GM18870 (cell line): ENCODE results near the gene HLA-DOA.
A peak's percentile ranks its signal among the peaks of the same experiment; 100 is the strongest.

Experiments used
- ATAC-seq: cut with Tn5 transposase; IDR thresholded peaks from one replicate; pipeline ENCODE4 v1.9.1; 2021; ENCODE audit warnings: moderate library complexity; ENCODE audit not compliant: unreplicated experiment

HLA-DOA gene

GRCh38 chr6:33008944-33009861 lies at the start of gene HLA-DOA:
HLA-DOA (minus strand) TSS chr6:33009591.
- peak; percentile 85 for ATAC-seq

GRCh38 chr6:33057222-33058150 lies 48.1 kb upstream of the HLA-DOA start:
- no peak for ATAC-seq

GRCh38 chr6:33053230-33053629 lies 43.8 kb upstream of the HLA-DOA start:
- no peak for ATAC-seq

GRCh38 chr6:33052627-33053026 lies 43.2 kb upstream of the HLA-DOA start:
- ATAC-seq, result no peak

GRCh38 chr6:33050014-33050810 lies 40.8 kb upstream of the HLA-DOA start:
- ATAC-seq, result no peak

GRCh38 chr6:33049323-33050013 lies 40.1 kb upstream of the HLA-DOA start:
- ATAC-seq, result no peak

- ATAC-seq, result no peak
Observed at GRCh38 chr6:33040157-33040556, 30.8 kb upstream of the HLA-DOA start.

- ATAC-seq, result no peak
Observed at GRCh38 chr6:33036535-33036934, 27.1 kb upstream of the HLA-DOA start.

- ATAC-seq, result no peak
Observed at GRCh38 chr6:33034554-33034953, 25.2 kb upstream of the HLA-DOA start.

- ATAC-seq, result no peak
Observed at GRCh38 chr6:33030245-33030644, 20.9 kb upstream of the HLA-DOA start.

- ATAC-seq, result peak; percentile 72
Observed at GRCh38 chr6:33029328-33030184, 20.2 kb upstream of the HLA-DOA start.

- no peak for ATAC-seq
Observed at GRCh38 chr6:33028220-33028849, 18.9 kb upstream of the HLA-DOA start.

- ATAC-seq, result no peak
Observed at GRCh38 chr6:33024521-33024920, 15.1 kb upstream of the HLA-DOA start.

GRCh38 chr6:33023536-33023935 lies 14.1 kb upstream of the HLA-DOA start:
- no peak for ATAC-seq

- no peak for ATAC-seq
Observed at GRCh38 chr6:33021917-33022316, 12.5 kb upstream of the HLA-DOA start.

GRCh38 chr6:33019372-33019771 lies 10.0 kb upstream of the HLA-DOA start:
- no peak for ATAC-seq

- ATAC-seq, result peak; percentile 39
Observed at GRCh38 chr6:33018904-33019303, 9.5 kb upstream of the HLA-DOA start.

GRCh38 chr6:33018418-33018817 lies 9.0 kb upstream of the HLA-DOA start:
- ATAC-seq, result no peak
